LHCN-M2 (cell line): Measurements from ENCODE around the gene MARCHF7. TPM values are rescaled to one million over a fixed set of nuclear protein-coding genes. Genes with fewer than 3 reads are reported as not detected.
"Not testable (repeated sequence)": the region's sequence is repeated elsewhere in the genome, so short reads cannot be mapped to it uniquely, and the experiment has no call there.

Experiments
- DNase-seq: peaks from one replicate; pipeline ENCODE4 v3.0.0-alpha.2; 2012; ENCODE audit warnings: low read depth
- total RNA-seq: library from RNA; depleted of rRNA; stranded (reverse); fragments of >200 nt; gene quantifications from 2 replicates; pipeline ENCODE4 v1.2.3, GENCODE V29; 2014

MARCHF7 gene
- total RNA-seq, 1 experiment from 2014 or later = 124 TPM

DNA sequence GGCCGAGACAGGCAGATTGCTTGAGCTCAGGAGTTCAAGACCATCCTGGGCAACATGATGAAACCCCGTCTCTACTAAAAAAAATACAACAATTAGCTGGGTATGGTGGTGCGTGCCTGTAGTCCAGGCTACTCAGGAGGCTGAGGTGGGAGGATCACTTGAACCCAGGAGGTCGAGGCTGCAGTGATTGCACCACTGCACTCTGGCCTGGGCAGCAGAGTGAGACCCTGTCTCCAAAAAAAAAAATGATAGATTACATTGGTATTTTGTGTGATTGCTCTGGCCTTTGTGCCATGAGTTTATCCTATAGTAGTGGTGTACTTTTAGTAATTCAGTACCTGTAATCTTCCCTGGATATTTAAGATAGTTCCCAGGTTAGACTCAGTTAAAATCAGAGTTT, 4.1 kb downstream of the MARCHF7 start:
- DNase-seq = not testable (repeated sequence)

DNA sequence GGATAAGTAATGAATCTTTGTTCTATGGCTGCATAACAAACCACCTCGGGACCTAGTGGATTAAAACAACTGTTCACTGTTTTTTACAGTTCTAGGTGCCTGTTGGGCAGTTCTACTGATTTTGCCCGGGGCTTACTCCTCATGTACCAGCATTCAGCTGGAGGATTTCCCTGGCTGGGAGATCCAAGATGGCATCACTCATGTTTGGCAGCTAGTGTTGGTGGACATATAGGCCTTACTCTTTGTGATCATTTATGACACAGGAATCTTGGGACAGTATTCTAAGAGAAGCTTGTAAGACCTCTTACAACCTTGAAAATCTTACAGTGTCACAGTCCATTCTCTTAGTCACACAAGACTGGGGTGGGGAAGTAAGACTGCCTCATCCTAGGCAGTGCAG, 4.6 kb downstream of the MARCHF7 start:
- DNase-seq = no peak

DNA sequence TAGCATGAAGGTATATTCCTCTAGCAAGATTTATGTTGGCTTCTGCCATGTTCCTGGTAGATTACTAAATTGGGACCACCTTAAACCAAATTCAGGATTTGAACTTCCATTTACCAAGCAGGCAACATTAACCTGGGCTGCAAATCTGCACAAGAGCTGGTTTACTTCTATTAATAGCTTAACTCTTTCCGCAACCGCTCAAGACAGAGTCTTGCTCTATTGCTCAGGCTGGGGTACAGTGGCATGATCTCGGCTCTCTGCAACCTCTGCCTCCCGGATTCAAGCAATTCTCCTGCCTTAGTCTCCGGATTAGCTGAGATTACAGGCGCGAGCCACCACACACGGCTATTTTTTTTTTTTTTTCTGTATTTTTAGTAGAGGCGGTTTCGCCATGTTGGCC, 8.4 kb downstream of the MARCHF7 start:
- DNase-seq = no peak

DNA sequence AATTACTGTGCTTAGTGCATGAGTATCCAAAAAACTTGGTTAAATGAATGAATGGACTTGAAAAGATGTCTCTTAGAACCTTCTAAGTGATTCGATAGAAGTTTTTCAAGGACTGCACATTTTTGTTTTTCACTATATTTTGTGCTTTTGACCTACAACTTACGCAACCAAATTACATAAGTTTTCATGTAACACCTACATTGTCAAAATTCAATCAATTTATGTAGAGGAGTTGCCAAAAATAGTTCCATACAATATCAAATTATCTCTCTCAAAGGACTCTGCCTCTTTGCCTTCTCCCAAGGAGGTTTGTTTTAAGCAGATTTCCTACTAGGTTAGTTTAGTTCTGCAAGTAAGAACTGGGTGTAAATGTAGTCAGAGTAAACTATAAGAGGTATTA, 10.3 kb downstream of the MARCHF7 start:
- DNase-seq = no peak

DNA sequence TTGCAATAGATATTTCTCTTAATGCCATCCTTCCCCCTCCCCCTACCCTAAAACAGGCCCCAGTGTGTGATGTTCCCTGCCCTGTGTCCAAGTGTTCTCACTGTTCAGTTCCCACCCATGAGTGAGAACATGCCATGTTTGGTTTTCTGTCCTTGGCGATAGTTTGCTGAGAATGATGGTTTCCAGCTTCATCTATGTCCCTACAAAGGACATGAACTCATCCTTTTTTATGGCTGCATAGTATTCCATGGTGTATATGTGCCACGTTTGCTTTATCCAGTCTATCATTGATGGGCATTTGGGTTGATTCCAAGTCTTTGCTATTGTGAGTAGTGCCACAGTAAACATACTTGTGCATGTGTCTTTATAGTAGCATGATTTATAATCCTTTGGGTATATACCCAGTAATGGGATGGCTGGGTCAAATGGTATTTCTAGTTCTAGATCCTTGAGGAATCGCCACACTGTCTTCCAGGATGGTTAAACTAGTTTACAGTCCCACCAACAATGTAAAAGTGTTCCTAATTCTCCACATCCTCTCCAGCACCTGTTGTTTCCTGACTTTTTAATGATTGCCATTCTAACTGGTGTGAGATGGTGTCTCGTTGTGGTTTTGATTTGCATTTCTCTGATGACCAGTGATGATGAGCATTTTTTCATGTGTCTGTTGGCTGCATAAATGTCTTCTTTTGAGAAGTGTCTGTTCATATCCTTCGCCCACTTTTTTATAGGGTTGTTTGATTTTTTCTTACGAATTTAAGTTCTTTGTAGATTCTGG, 12.7 kb downstream of the MARCHF7 start:
- not testable (repeated sequence) for DNase-seq

DNA sequence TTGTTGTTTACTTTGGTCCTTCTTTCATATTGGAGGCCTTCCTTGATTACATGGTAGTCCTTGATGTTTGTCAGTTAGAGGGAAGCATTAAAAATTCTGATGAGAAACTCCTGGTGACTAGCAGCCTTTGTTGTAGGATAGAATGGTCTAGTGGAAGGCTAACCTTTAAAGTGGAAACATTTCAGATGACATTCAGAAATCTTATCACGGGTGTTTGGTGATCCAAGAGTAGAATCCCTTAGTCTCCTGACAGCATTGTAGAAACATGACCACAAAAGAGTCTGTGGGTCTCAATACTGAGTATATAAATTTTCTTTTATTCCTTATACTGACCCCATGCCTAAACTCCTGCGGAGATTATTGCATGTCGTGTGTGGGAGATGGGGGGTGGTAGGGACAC, 13.4 kb downstream of the MARCHF7 start:
- no peak for DNase-seq

DNA sequence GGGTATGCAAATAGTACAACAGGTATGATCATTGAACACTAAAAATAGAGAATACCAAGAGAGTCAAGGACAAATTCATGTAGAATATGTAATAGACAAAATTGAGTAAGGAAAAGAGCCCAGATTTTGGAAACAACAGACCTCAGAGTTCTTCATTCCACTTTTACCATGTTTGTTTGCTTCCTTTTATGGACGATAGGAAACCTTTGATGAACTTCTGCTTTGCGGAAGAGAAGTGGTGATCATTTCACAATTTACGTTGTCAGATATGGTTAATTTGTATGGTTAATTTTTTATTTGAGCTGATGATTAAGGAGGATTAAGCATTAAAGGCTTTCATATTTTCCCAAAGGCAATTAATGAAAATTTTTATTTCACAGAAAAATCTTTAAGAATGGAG, 16.3 kb downstream of the MARCHF7 start:
- no peak for DNase-seq

DNA sequence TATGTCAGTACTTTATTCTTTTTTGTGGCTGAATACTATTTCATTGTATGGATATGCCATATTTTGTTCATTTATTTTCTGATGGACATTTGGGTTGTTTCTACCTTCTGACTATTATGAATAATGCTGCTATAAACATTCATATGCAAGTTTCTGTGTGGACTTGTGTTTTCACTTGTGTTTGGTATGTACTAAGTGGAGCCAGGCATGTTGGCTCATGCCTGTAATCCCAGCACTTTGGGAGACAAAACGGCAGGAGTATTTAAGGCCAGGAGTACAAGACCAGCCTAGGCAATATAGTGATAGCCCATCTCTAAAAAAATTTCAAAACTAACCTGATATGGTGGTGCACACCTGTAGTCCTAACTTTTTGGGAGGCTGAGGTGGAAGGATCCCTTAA, 23.3 kb downstream of the MARCHF7 start:
- DNase-seq = no peak

DNA sequence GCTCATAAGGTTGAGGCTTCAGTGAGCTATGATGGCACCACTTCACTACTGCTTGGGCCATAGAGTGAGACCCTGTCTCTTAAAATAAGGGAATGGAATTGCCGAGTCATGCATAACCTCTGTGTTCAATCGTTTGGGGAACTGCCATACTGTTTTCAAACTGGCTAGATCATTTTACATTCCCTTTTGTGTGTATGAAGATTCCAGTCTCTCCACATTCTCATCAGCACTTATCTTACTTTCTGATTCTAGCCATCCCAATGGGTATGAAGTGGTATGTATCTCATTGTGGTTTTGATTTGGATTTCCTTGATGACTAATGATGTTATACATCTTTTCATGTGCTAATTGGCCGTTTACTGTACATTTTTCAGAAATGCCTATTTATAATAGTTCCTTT, 23.7 kb downstream of the MARCHF7 start:
- peak; percentile 40 for DNase-seq

DNA sequence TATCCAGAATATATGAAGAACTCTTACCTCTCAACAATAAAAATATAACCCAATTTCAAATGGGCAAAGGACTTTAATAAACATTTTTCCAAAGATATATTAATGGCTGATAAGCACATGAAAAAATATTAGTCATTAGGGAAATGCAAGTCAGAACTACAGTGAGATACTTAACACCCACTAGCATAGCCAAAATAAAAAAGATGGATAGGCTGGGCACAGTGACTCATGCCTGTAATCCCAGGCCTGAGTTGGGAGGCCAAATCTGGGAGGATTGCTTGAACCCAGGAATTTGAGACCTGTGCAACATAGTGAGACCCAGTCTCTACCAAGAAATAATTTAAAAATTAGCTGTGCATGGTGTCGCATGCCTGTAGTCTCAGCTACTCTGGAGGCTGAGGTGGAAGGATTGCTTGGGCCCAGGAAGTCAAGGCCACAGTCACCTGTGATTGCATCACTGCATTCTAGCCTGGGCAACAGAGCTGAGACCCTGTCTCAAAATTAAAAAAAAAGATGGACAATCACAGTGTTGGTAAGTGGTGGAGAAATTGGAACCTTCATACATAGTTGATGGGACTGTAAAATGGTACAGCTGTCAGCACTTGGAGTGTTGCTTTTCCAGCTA, 25.1 kb downstream of the MARCHF7 start:
- peak; percentile 40 for DNase-seq

DNA sequence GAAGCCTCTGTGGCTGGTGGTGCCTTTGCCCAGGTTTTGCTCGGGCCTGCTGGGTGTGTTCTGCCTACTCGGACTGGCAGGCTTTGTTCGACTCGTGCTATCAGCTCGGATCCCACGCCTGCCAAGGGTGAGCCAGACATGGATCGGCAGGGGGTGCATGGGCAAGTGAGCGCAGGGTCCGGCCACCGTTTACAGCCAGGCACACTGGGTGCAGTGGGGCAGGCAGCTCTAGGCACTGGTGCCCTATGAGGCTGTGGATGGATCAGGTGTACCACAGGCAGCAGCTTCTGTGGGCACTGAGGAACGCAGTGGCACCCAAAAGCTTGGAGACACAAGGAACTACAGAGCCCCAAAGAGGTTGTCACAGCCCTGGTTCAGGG, 25.6 kb downstream of the MARCHF7 start:
- DNase-seq = no peak

DNA sequence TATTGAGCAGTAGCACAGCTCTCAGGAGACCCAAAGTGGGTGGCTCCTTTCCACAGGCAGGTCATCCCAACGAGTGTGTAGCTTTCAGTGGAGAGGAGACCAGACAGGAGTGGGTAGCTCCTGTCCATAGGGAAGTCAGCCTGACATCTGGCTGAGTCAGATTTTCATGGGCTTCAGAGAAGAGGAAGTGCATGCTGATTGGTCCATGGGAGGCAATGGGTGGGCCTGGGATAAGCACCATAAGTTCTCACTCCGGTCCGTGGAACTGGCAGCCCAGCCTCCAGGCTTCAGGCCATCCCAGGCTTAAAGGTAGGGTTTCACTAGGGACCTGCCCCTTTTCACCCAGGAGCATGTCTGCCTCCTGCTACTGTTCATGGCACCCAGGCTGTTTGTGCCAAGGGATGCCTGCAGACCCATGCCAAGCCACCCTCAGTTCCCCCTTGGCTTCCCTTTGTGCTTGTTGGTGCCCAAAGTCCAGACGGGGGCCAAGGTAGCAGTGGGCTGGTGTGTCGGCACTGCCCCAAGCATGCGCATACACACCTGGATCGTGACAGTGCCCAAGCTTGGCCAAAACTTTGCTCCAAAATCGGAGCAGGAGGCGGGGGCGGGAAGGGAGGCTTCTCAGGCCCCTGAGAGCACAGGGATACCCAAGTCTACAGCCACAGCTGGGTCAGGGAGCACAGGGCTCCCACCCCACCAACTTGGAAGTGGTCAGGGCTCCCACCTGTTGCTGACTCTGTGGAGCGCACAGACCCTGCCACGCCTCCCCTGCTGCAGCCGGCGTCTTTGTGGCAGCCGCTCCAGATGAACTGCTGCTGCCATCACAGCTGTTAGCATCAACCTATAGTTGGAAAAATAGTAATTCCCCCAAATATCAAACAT, 26.4 kb downstream of the MARCHF7 start:
- peak; percentile 20 for DNase-seq

DNA sequence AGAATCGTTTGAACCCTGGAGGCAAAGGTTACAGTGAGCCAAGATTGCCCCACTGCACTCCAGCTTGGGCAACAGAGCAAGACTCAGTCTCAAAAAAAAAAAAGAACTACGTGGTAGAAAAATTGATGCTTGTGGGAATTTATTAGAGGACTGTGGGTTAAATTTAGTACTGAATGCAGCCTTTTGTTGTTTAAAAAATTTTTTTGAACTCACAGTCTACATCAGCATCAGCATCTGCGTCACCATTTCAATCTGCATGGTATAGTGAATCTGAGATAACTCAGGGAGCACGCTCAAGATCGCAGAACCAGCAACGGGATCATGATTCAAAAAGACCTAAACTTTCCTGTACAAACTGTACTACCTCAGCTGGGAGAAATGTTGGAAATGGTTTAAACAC, 30.5 kb downstream of the MARCHF7 start:
- DNase-seq = no peak

DNA sequence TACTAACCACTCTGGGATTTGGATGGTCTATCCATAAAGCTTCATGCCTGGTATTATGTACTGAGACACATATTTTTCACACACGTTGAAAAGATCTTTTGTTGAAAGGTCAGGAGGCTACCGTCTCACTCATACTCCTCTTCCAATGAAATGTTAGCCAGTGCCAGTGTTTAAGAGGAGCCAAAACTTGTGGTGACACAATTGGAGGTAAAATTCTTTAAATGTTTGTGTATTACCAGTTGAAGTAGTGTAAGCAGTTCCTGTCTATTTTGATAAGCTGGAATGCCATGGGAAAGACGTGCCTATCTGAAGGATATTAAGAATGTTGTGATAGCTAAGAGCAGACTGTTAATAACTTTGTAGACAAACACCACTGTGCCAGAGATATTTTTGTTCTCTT, 32.1 kb downstream of the MARCHF7 start:
- peak; percentile 52 for DNase-seq

DNA sequence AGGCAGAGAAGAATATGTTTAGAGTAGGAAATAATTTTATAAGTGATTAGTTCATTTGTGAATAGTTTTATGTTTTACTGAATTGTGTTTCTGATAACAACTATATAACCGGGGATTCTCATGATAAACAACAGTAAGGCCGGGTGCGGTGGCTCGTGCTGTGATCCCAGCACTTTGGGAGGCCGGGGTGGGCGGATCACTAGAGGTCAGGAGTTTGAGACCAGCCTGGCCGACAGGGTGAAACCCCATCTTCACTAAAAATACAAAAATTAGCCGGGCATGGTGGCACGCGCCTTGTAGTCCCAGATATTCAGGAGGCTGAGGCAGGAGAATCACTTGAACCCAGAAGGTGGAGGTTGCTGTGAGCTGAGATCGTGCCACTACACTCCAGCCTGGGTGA, 32.9 kb downstream of the MARCHF7 start:
- DNase-seq = not testable (repeated sequence)

DNA sequence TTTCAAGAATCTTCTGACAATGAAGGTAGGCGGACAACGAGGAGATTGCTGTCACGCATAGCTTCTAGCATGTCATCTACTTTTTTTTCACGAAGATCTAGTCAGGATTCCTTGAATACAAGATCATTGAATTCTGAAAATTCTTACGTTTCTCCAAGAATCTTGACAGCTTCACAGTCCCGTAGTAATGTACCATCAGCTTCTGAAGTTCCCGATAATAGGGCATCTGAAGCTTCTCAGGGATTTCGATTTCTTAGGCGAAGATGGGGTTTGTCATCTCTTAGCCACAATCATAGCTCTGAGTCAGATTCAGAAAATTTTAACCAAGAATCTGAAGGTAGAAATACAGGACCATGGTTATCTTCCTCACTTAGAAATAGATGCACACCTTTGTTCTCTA, 35.8 kb downstream of the MARCHF7 start:
- no peak for DNase-seq

DNA sequence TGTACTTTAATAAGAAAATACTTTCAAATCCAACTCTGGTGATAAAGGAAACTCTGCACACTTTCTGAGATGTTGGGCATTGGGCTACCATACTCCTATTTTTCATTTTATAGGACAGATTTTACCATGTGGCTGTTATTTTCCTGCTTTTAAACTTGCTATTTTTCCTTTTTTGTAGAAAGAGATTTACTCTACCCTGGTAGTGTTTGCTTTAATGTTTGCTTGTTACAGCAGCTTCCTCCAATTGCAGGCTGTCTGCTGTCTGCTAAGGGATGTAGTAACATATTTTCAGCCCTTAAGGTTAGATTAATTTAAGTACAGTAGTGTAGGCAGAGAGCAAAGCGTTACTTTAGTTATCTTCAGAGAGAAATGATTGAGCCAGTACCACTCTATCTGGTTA, 38.6 kb downstream of the MARCHF7 start:
- DNase-seq = no peak

DNA sequence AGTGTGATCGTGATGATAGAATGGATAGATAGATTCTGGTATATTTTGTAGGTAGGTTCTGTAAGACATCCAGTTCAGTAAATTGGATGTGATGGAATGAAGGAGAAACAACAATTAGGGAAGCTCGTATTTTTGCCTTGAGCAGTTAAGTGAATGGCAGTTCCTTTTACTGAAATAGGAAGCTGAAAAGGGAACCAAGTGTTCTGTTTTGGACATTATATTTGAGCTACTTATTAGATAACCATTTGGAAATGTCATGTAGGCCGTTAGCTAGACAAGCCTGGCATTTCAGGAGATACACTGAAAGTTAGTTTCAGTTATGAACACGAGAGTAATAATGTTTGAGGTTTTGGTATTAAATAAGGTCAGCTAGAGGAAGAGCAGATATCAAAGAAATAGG, 41.5 kb downstream of the MARCHF7 start:
- DNase-seq = no peak

DNA sequence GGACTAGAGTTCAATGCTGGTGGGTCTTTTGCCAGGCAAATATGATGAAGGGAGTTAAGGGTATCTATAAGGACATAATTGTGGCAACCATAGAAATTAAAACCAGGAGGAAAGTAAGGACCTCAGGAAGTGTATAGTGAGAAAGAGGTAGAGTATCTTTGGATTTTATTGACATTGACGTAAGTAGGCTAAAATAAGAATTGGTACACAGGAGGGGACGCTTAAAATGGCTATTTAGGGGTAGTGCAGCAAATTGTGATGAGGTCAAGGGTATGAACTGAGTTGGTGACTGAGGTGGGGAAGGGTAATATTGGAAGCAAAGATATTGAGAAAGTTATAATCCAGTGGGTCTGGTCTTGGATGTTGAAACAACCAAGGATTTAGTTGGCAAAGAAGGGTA, 42.7 kb downstream of the MARCHF7 start:
- no peak for DNase-seq

DNA sequence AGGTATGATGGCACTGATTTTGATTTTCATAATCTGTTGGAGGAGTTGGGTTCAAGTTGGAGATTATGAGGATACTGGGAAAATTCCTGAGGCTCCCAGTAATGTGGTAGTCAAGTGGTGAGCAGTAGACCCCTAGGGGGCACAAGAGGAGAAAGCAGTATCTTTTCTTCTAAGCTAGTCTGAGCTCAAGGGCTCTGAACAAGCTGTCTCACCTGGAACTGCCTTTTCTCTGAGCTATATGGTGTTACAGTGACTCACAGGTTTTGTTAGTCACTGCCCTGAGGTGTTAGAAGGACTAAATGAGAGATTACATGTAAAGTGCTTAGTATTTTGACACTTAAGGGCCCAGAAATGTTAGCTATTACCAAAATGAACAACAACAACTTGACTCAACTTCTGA, 43.5 kb downstream of the MARCHF7 start:
- peak; percentile 39 for DNase-seq

DNA sequence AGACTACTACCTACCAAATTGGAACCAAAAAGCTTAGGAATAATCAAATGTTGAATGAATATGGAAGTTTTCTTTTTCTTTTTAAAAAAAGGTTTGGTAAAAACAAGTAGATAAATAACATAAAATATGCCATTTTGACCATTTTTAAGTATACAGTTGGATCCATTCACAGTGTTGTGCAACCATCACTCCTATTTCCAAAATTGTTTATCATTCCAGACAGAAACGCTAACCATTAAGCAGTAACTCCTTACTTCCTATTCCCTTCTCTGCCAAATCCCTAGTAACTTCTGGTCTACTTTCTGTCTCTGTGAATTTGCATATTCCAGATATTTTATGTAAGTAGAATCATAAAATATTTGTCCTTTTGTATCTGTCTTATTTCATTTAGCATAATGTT, 45.9 kb downstream of the MARCHF7 start:
- DNase-seq = no peak

DNA sequence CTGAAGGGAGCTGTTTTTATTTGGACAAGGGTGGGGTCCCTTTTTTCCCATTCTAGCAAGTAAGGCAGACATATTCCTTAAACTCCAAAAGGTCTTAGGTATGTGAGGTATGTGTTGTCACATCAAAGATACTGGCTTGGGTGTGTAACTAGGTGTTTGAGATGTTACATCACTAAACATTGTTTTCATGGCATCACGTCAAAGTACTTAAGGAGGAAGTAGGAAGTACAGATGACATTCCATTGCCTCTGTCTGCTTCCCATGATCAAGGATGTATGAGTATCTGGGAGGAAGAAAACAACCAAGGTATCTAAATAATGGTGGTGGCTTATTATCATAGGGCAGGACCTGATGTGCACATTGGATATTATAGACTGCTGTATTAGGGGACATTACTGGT, 46.4 kb downstream of the MARCHF7 start:
- no peak for DNase-seq

DNA sequence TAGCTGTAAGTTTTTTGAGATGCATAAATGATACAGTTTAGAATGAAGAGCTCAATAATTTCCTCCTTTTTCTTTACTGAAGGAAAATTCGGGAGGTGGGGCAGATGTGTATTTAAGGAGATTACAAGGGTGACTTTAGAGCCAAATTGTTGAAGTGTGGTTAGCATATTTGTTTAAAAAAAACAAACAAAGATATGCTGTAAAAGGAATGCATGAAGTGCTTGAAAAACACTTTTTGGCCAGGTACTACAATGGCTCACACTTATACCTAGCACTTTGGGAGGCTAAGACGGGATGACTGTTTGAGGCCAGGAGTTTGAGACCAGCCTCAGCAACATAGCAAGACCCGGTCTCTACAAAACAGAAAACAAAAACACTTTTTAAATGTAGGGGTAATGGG, 47.3 kb downstream of the MARCHF7 start:
- DNase-seq = no peak
